SH-SY5Y (cell line): ENCODE data around the gene ZMIZ1.

Source experiments
- GATA2 ChIP-seq: IDR thresholded peaks from 2 replicates; pipeline ENCODE4 v1.6.1; 2011; ENCODE audit warnings: mild to moderate bottlenecking, low read depth, low read length
- GATA3 ChIP-seq: IDR thresholded peaks from 2 replicates; pipeline ENCODE4 v1.6.1; 2011; ENCODE audit warnings: low read depth, mild to moderate bottlenecking, low read length, moderate library complexity

GRCh38 chr10:79034271-79034876, 34.4 kb upstream of the ZMIZ1 start:
- TF ChIP-seq GATA3 (no peak), GATA2 (no peak)
